Heart left ventricle (tissue), 16 donors: ENCODE measurements around the gene PKLR. TPM values are rescaled to one million over a fixed set of nuclear protein-coding genes. Genes with fewer than 3 reads are reported as not detected.

ENCODE experiments used
- ATAC-seq, 4 donors: fragments of 200-7000 bp; cut with Tn5 transposase; one replicate each; pipeline ENCODE4 v1.9.1; 2020 to 2022; ENCODE audit warnings: moderate library complexity in 4 of 4, mild to moderate bottlenecking in 3 of 4, moderate number of reproducible peaks in 1 of 4
- DNase-seq, 5 donors: peaks; one replicate each; pipeline ENCODE4 v3.0.0-alpha.2; 2020
- H3K27ac ChIP-seq, 12 donors: fragments of 200-600 bp; sonication (generic) in 4 of 12; one replicate each; pipeline versions ENCODE4 v1.5.0 to v1.8.0; 2016 to 2022; ENCODE audit warnings: mild to moderate bottlenecking in 2 of 12
- H3K27me3 ChIP-seq, 9 donors: fragments of 200-600 bp; sonication (generic) in 2 of 9; one replicate each; pipeline versions ENCODE4 v1.5.1 to v1.8.0; 2016 to 2022; ENCODE audit warnings: mild to moderate bottlenecking in 3 of 9
- H3K36me3 ChIP-seq, 9 donors: fragments of 200-600 bp; sonication (generic) in 2 of 9; one replicate each; pipeline versions ENCODE4 v1.5.0 to v1.8.0; 2018 to 2022; ENCODE audit warnings: mild to moderate bottlenecking in 2 of 9
- H3K4me1 ChIP-seq, 12 donors: fragments of 200-600 bp; sonication (generic) in 4 of 12; one replicate each; pipeline versions ENCODE4 v1.5.0 to v1.8.0; 2016 to 2022; ENCODE audit warnings: mild to moderate bottlenecking in 3 of 12
- H3K4me3 ChIP-seq, 12 donors: fragments of 200-600 bp; sonication (generic) in 4 of 12; one replicate each; pipeline versions ENCODE4 v1.5.0 to v1.8.0; 2017 to 2022; ENCODE audit warnings: mild to moderate bottlenecking in 9 of 12, moderate library complexity in 4 of 12
- H3K9me3 ChIP-seq, 12 donors: fragments of 200-600 bp; sonication (generic) in 4 of 12; one replicate each; pipeline versions ENCODE4 v1.5.0 to v1.8.0; 2016 to 2022; ENCODE audit warnings: mild to moderate bottlenecking in 1 of 12
- CTCF ChIP-seq, 12 donors: fragments of 200-600 bp; sonication (generic) in 4 of 12; IDR thresholded peaks; one replicate each; pipeline versions ENCODE4 v1.5.0 to v1.8.0; 2018 to 2022; ENCODE audit warnings: antibody characterized with exemption in 12 of 12, mild to moderate bottlenecking in 5 of 12
- POLR2A ChIP-seq, 2 donors: fragments of 450-650 bp; IDR thresholded peaks; one replicate each; pipeline ENCODE4 v1.6.1; 2017; ENCODE audit warnings: antibody characterized with exemption in 2 of 2, mild to moderate bottlenecking in 2 of 2, moderate library complexity in 2 of 2
- WGBS, 4 donors: extraction: QIAGEN DNeasy Blood & Tissue Kit in 2 of 4; methylation state at CpG; one replicate each; pipeline versions ENCODE4 v1.1.5 to v1.1.7; 2013 to 2018; 5-methylcytosine and 5-hydroxymethylcytosine counted together
- intact Hi-C, 10 donors: fragments of 100-400 bp; cut with DNase I; formaldehyde crosslinking; loops; one replicate each; pipeline versions ENCODE4 v1.11.1 to v1.14.2; 2022
- polyA plus RNA-seq, 2 donors: library from polyadenylated mRNA; stranded (reverse); fragments of 200-250 nt; gene quantifications; one replicate each; pipeline ENCODE4 v1.2.3, GENCODE V29; 2013
- total RNA-seq, 9 donors: library from RNA; depleted of rRNA in 2 of 9; stranded (reverse); fragments of >200 nt in 2 of 9; fragmentation: NEBNext Ultra II Directional in 3 of 9; extraction: Animal tissue kit (Norgen Biotek cat#: 25700) in 3 of 9; gene quantifications; one replicate each; pipeline versions ENCODE4 v1.1.0 to v1.2.4, GENCODE V29; 2016 to 2023
- donor health status: ischemic (EF 13 %, LVEDD 7.1; RV severe dilation, severe dysfunction).
- donor health status: healthy with polysubstance abuse.
- donor health status: DM: no; HTN: yes; CAD: no.
- donor health status: DM: no; HTN: no; CAD: no.
- donor health status: ischemic (EF 25% LVEDD 6.9; RV normal size, moderate dysfunction).
- donor health status: ischemic (EF 25% LVEDD 5.7; RV mildly dilated, moderate dysfunction).
- donor health status: healthy.
- donor health status: DM: yes; HTN: yes; CAD: no.
- donor health status: ischemic (EF 35%, LVEDD 5.7; RV mildly dilated, moderate dysfunction).
- donor health status: nonischemic (EF 11% LVEDD 7.7; RV severe dilation, severe dysfunction).
- donor health status: DM: yes; HTN: yes; CAD: no.
- donor health status: PGD.
- donor health status: ischemic (EF 29% LVEDD 5.4; RV normal size, mild dysfunction).
- donor health status: nonischemic (EF 23%, LVEDD 6.1; RV moderate dilation, normal function).

The PKLR gene
- total and polyA plus RNA-seq, 11 donors = 0.09 TPM; not detected in 10

- 3% methylated on average over 12 to 28 of the region's 28 CpGs for WGBS, 4 donors
- H3K9me3 ChIP-seq = no peaks in the 10 kb centered on the region
- H3K27me3 ChIP-seq = no peaks in the 10 kb centered on the region
- H3K4me3 ChIP-seq = peak overlapping the region; percentile 49 to 93 (median 80)
- intact Hi-C loops = loop anchor here in 9 of 10 donors (2.0 to 10.0 kb wide), 10 partner anchors 14 to 270 kb away; partner anchors contain the start of genes HCN3 (in 7 of the 9), FDPS (in 3 of the 9), ASH1L (in 2 of the 9) and MTX1 (in 1 of the 9)
- ATAC-seq (no peak), DNase-seq (peak in 3 of 5 donors; percentile 48 to 62 (median 53))
- H3K36me3 ChIP-seq = peaks cover 0 to 36% (median 25%) of the 10 kb centered on the region in 9 donors
- peak overlapping the region; percentile 92 to 99 (median 95) for H3K27ac ChIP-seq
- TF ChIP-seq CTCF (IDR thresholded peaks at IDR 0.05) = no peak
- no peak for TF ChIP-seq POLR2A (IDR thresholded peaks at IDR 0.05)
- peaks cover 6 to 51% (median 31%) of the 10 kb centered on the region in 12 donors for H3K4me1 ChIP-seq
Measured at GRCh38 chr1:155322571-155322952, 21.3 kb upstream of the PKLR start.

GRCh38 chr1:155321639-155322503, 20.6 kb upstream of the PKLR start:
- 44 to 54% (median 49%) methylated on average over 25 to 27 of the region's 27 CpGs for WGBS, 4 donors
- no peak for ATAC-seq
- peak overlapping the region in 11 of 12 donors; percentile 64 to 93 (median 82) for H3K4me3 ChIP-seq
- intact Hi-C loops = loop anchor here in 9 of 10 donors (2.0 to 10.0 kb wide), 11 partner anchors 13 to 270 kb away; partner anchors contain the start of genes HCN3 (in 7 of the 9), FDPS (in 3 of the 9), ASH1L (in 2 of the 9) and MTX1 (in 1 of the 9)
- no peaks in the 10 kb centered on the region for H3K9me3 ChIP-seq
- TF ChIP-seq POLR2A (IDR thresholded peaks at IDR 0.05) (no peak), CTCF (IDR thresholded peaks at IDR 0.05) (no peak)
- no peaks in the 10 kb centered on the region for H3K27me3 ChIP-seq
- peaks cover 6 to 51% (median 31%) of the 10 kb centered on the region in 12 donors for H3K4me1 ChIP-seq
- peak overlapping the region; percentile 64 to 99 (median 95) for H3K27ac ChIP-seq
- peak in 1 of 5 donors; percentile 32 for DNase-seq
- peaks cover 0 to 33% (median 19%) of the 10 kb centered on the region in 9 donors for H3K36me3 ChIP-seq

GRCh38 chr1:155320661-155321617, 19.7 kb upstream of the PKLR start, which contains the start of gene RUSC1:
Gene RUSC1, plus strand, starts transcription at chr1:155320894. Its CDS starts 880 bp downstream, at chr1:155321774.
- WGBS, 4 donors = 7 to 18% (median 11%) methylated on average over 41 to 51 of the region's 51 CpGs
- Histone ChIP-seq H3K4me3 (peak within 1 kb of the TSS; percentile 32 to 93 (median 78)), H3K27ac (peak within 1 kb of the TSS; percentile 64 to 99 (median 95)), H3K27me3 (no peaks in the 10 kb centered on the region), H3K4me1 (peaks cover 6 to 48% (median 31%) of the 10 kb centered on the region in 12 donors), H3K9me3 (no peaks in the 10 kb centered on the region), H3K36me3 (peaks cover 0 to 34% (median 15%) of the 10 kb centered on the region in 9 donors)
- ATAC-seq = peak; percentile 39 to 52 (median 46)
- peak; percentile 86 to 91 (median 88) for DNase-seq
- intact Hi-C loops = loop anchor here in 8 of 10 donors (2.0 to 10.0 kb wide), 7 partner anchors 44 to 271 kb away; partner anchors contain the start of genes HCN3 (in 6 of the 8), ASH1L (in 2 of the 8), MTX1 (in 1 of the 8) and THBS3 (in 1 of the 8)
- peak in 1 of 12 donors; percentile 19 for TF ChIP-seq CTCF (IDR thresholded peaks at IDR 0.05)
- TF ChIP-seq POLR2A (IDR thresholded peaks at IDR 0.05) = peak in 1 of 2 donors; percentile 53
